ENCODE data around the gene APOA4.

DNA sequence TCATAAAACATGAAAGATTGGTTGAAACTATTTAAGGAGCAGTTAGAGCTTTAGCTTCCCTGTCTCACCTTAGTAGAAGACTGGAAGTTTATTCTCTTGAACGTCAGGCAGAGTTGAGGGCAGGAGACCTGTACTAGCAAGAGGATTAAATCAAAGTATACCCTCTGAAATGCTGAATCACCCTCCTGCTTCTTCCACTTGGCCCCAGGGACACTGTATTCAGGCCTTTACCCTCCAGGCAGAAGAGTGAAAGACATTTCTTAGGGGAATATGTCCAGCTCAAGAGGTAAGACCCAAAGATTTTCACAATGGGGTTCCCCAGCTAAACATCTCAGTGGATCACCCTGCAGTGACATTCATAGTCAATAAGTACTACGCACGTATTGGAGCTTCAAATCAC is 11.9 kb downstream of the APOA4 start:
- TF ChIP-seq, protein P1, sequence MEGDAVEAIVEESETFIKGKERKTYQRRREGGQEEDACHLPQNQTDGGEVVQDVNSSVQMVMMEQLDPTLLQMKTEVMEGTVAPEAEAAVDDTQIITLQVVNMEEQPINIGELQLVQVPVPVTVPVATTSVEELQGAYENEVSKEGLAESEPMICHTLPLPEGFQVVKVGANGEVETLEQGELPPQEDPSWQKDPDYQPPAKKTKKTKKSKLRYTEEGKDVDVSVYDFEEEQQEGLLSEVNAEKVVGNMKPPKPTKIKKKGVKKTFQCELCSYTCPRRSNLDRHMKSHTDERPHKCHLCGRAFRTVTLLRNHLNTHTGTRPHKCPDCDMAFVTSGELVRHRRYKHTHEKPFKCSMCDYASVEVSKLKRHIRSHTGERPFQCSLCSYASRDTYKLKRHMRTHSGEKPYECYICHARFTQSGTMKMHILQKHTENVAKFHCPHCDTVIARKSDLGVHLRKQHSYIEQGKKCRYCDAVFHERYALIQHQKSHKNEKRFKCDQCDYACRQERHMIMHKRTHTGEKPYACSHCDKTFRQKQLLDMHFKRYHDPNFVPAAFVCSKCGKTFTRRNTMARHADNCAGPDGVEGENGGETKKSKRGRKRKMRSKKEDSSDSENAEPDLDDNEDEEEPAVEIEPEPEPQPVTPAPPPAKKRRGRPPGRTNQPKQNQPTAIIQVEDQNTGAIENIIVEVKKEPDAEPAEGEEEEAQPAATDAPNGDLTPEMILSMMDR (IDR thresholded peaks at IDR 0.05) = no peak
- TF ChIP-seq POLR2A (IDR thresholded peaks at IDR 0.05) = no peak

Measured in lower leg skin (tissue), 3 donors.